Karpas-422 (cell line): ENCODE results near the gene HIP1. TPM values are rescaled to one million over a fixed set of nuclear protein-coding genes. Genes with fewer than 3 reads are reported as not detected.
"Not testable (repeated sequence)": the region's sequence is repeated elsewhere in the genome, so short reads cannot be mapped to it uniquely, and the experiment has no call there.

Experiments
- DNase-seq: peaks from one replicate; pipeline ENCODE4 v3.0.0-alpha.2; 2015
- H2AFZ ChIP-seq: fragments of 200-600 bp; sonication (generic); 2 replicates; pipeline ENCODE4 v1.6.1; 2014; ENCODE audit warnings: antibody characterized with exemption, low read length, mixed read lengths
- H3K27ac ChIP-seq: fragments of 200-600 bp; sonication (generic); 2 replicates; pipeline ENCODE4 v1.5.1; 2014; ENCODE audit warnings: mild to moderate bottlenecking, low read length, moderate library complexity
- H3K27me3 ChIP-seq: fragments of 200-600 bp; sonication (generic); 2 replicates; pipeline ENCODE4 v1.6.1; 2014; ENCODE audit warnings: low read length, mixed read lengths
- H3K36me3 ChIP-seq: fragments of 200-600 bp; sonication (generic); 2 replicates; pipeline ENCODE4 v1.6.1; 2014; ENCODE audit warnings: low read length, mixed read lengths; ENCODE audit not compliant: insufficient read depth
- H3K4me1 ChIP-seq: fragments of 200-600 bp; sonication (generic); 2 replicates; pipeline ENCODE4 v1.6.1; 2014; ENCODE audit warnings: mild to moderate bottlenecking, low read length, mixed read lengths
- H3K4me2 ChIP-seq: fragments of 200-600 bp; sonication (generic); 2 replicates; pipeline ENCODE4 v1.6.1; 2014; ENCODE audit warnings: low read length, low read depth, mild to moderate bottlenecking; ENCODE audit not compliant: poor library complexity, severe bottlenecking
- H3K4me3 ChIP-seq: fragments of 200-600 bp; sonication (generic); 2 replicates; pipeline ENCODE4 v1.5.1; 2014; ENCODE audit warnings: mild to moderate bottlenecking, antibody characterized with exemption, low read length, mixed read lengths
- H3K79me2 ChIP-seq: fragments of 200-600 bp; sonication (generic); 2 replicates; pipeline ENCODE4 v1.6.1; 2014; ENCODE audit warnings: mild to moderate bottlenecking, low read length, mixed read lengths
- H3K9ac ChIP-seq: fragments of 200-600 bp; sonication (generic); 2 replicates; pipeline ENCODE4 v1.6.0; 2014; ENCODE audit warnings: low read length
- H3K9me2 ChIP-seq: fragments of 200-600 bp; sonication (generic), shearing (Covaris generic); replicated peaks from 2 replicates; pipeline ENCODE4 v1.6.0; 2014; ENCODE audit warnings: mild to moderate bottlenecking, low read length, moderate library complexity; ENCODE audit not compliant: insufficient read depth
- H3K9me3 ChIP-seq: fragments of 300-700, 200-600 bp; sonication (generic); 2 replicates; pipeline ENCODE4 v1.6.1; 2014; ENCODE audit warnings: low read length, mixed read lengths
- H4K20me1 ChIP-seq: fragments of 200-600 bp; sonication (generic); 2 replicates; pipeline ENCODE4 v1.6.1; 2014; ENCODE audit warnings: mild to moderate bottlenecking, antibody characterized with exemption, low read length, low read depth; ENCODE audit not compliant: insufficient read depth
- total RNA-seq: library from RNA; depleted of rRNA; stranded (reverse); fragments of >200 nt; shearing (Covaris generic); gene quantifications from 2 replicates; pipeline ENCODE4 v1.2.3, GENCODE V29; 2014; ENCODE audit warnings: low replicate concordance

The HIP1 gene
- total RNA-seq, 1 experiment from 2014 or later = 0.34 TPM

GRCh38 chr7:75734586-75735458 is 3.9 kb downstream of the HIP1 start:
- Histone ChIP-seq H3K4me1 (peaks cover 15% of the 10 kb centered on the region), H4K20me1 (no peaks in the 10 kb centered on the region), H3K4me2 (no peak overlapping the region), H3K9me2 (no peaks in the 10 kb centered on the region), H3K27ac (no peak overlapping the region), H3K9me3 (no peaks in the 10 kb centered on the region), H3K27me3 (no peaks in the 10 kb centered on the region), H3K79me2 (no peaks in the 10 kb centered on the region), H3K4me3 (no peak overlapping the region), H3K36me3 (no peaks in the 10 kb centered on the region), H3K9ac (no peak overlapping the region), H2AFZ (no peak overlapping the region)
- DNase-seq = no peak

DNA sequence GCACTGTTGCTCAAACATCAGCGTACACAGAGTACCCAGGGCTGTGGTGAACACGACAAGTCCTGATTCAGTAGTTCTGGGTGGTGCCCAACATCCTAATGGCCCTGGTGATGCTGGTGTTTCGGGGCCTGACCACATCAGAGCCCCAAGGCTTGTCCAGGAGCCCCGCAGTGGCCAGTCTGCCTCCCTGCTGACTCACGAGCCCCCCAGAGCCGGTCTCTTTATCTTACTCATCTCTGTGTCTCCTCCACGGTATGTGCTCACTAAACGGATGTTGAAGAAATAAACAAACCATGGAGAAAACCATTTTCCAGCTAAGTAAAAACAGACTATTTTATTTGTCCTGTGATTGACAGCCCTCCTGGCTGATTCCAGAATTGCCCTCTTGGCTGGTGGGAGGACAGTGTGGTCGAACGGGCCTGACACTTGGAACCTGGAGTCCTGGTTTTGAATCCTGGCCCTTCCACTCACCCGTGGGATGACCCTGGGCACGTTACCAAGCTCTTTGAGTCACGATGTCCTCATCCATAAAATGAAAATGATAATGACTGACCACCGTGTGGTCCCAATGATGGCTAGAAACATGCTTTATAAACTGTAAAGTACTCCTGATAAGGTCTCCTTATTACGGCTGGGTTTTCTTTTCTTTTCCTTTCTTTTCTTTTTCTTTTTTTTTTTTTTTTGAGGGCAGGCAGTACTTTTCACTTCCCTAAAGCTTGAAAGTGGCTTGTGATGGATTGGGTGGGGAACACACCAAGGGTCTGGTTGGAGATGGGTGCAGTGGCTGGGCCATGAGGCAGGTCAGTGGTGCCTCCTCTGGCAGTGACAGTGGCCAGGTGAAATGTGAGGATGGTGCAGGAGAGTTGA is 5.7 kb downstream of the HIP1 start:
- Histone ChIP-seq H3K36me3 (no peaks in the 10 kb centered on the region), H3K9me3 (no peaks in the 10 kb centered on the region), H3K4me1 (peaks cover 2% of the 10 kb centered on the region; the same call in 1 of the 2 replicates), H2AFZ (no peak overlapping the region), H3K79me2 (no peaks in the 10 kb centered on the region), H3K9ac (no peak overlapping the region), H3K4me2 (no peak overlapping the region), H3K27me3 (no peaks in the 10 kb centered on the region), H3K4me3 (no peak overlapping the region), H3K27ac (no peak overlapping the region), H4K20me1 (no peaks in the 10 kb centered on the region), H3K9me2 (no peaks in the 10 kb centered on the region)
- no peak for DNase-seq

- Histone ChIP-seq H3K36me3 (no peaks in the 10 kb centered on the region), H3K9ac (no peak overlapping the region), H3K27ac (no peak overlapping the region), H3K27me3 (no peaks in the 10 kb centered on the region), H3K4me1 (no peaks in the 10 kb centered on the region), H3K9me3 (no peaks in the 10 kb centered on the region), H4K20me1 (no peaks in the 10 kb centered on the region), H3K4me3 (no peak overlapping the region), H3K4me2 (no peak overlapping the region), H3K79me2 (no peaks in the 10 kb centered on the region), H3K9me2 (no peaks in the 10 kb centered on the region), H2AFZ (no peak overlapping the region)
- DNase-seq = no peak
Measured at GRCh38 chr7:75732016-75732521, 6.7 kb downstream of the HIP1 start.

- Histone ChIP-seq H3K4me3 (no peak overlapping the region), H3K4me1 (no peaks in the 10 kb centered on the region), H3K9ac (no peak overlapping the region), H3K27me3 (no peaks in the 10 kb centered on the region), H3K79me2 (no peaks in the 10 kb centered on the region), H3K27ac (no peak overlapping the region), H3K9me2 (no peaks in the 10 kb centered on the region), H2AFZ (no peak overlapping the region), H4K20me1 (no peaks in the 10 kb centered on the region), H3K36me3 (no peaks in the 10 kb centered on the region), H3K4me2 (no peak overlapping the region), H3K9me3 (no peaks in the 10 kb centered on the region)
- no peak for DNase-seq
Measured at GRCh38 chr7:75729851-75730274, 8.9 kb downstream of the HIP1 start.

DNA sequence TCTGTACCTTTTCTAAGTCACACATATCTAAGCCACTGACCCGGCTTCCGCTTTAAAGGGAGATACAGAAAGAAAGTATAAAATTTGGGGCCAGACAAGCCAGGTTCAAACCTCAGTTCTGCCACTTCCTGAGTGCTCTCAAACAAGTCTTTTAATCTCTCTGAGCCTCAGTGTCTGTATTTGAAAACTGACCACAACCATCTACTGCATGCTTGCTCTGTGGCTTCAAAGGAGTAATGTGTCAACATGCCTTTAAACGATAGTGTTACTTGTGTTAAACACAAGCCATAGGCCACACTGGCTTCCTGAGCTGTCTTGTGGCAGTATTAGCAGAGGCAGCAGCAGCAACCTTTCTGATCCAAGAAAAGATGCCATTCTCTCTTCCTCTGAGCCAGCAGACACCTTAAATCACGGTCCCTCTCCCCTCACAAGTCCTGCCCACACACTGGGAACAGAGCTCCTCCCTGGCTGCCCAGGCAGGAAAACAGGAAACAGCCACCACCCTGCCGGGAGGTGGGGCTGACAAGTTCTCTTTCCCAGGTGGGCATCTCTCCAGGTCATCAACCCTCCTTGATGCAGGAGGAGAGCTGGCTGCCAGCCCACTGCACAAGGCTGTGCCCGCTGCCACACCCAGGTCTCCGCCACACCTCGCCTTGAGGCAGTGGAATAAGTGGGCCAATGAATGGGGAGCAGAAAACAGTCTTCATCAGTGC is 10.7 kb downstream of the HIP1 start:
- Histone ChIP-seq H3K4me1 (no peaks in the 10 kb centered on the region), H3K9ac (no peak overlapping the region), H3K4me2 (no peak overlapping the region), H3K27ac (no peak overlapping the region), H3K79me2 (no peaks in the 10 kb centered on the region), H3K9me3 (no peaks in the 10 kb centered on the region), H3K36me3 (no peaks in the 10 kb centered on the region), H3K4me3 (no peak overlapping the region), H3K9me2 (no peaks in the 10 kb centered on the region), H4K20me1 (no peaks in the 10 kb centered on the region), H3K27me3 (no peaks in the 10 kb centered on the region), H2AFZ (no peak overlapping the region)
- DNase-seq = no peak

DNA sequence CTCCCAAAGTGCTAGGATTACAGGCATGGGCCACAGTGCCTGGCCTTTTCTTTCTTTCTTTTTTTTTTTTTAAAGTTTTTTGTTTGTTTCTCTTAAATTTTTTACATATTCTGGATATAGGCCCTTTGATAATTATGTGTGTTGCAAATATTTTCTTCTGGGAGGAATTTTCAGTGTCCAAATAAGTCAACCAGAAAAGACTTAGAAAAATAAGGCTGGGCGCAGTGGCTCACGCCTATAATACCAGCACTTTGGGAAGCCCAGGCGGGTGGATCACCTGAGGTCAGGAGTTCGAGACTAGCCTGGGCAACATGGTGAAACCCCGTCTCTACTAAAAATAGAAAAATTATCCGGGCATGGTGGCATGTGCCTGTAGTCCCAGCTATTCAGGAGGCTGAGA is 11.4 kb downstream of the HIP1 start:
- not testable (repeated sequence) for H3K27me3 ChIP-seq, H3K27ac ChIP-seq, H3K9ac ChIP-seq, H2AFZ ChIP-seq, H4K20me1 ChIP-seq, H3K79me2 ChIP-seq, H3K9me3 ChIP-seq, H3K36me3 ChIP-seq, H3K4me3 ChIP-seq, H3K9me2 ChIP-seq, DNase-seq, H3K4me1 ChIP-seq, H3K4me2 ChIP-seq

- Histone ChIP-seq H3K79me2 (no peaks in the 10 kb centered on the region), H3K4me3 (no peak overlapping the region), H3K27ac (no peak overlapping the region), H3K27me3 (no peaks in the 10 kb centered on the region), H2AFZ (no peak overlapping the region), H3K4me1 (no peaks in the 10 kb centered on the region), H4K20me1 (no peaks in the 10 kb centered on the region), H3K9ac (no peak overlapping the region), H3K4me2 (no peak overlapping the region), H3K9me2 (no peaks in the 10 kb centered on the region), H3K9me3 (no peaks in the 10 kb centered on the region), H3K36me3 (no peaks in the 10 kb centered on the region)
- DNase-seq = no peak
Measured at GRCh38 chr7:75725306-75725705, 13.4 kb downstream of the HIP1 start.

DNA sequence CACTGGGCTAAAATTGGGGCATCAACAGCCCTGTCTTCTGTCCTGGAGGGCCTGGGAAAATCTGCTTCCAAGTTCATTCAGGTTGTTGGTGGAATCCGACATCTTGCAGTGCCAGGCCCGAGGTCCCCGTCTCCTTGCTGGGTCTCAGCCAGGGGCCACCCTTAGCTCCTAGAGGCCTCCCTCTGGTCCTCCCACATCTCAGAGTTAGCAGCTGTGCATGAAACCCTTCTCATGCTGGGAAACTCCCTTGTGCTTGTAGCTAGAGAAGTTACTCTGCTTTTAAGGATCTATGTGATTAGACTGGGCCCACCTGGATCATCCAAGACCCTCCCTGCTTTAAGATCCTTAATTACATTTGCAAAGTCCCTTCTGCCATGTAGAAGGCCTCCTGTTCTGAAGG is 15.3 kb downstream of the HIP1 start:
- no peak for DNase-seq
- no peaks in the 10 kb centered on the region for H3K4me1 ChIP-seq

More for the DNA sequence above, 15.3 kb downstream of the HIP1 start:
- no peaks in the 10 kb centered on the region for H3K79me2 ChIP-seq
- H3K27ac ChIP-seq = no peak overlapping the region
- no peaks in the 10 kb centered on the region for H3K36me3 ChIP-seq
- H3K9me3 ChIP-seq = no peaks in the 10 kb centered on the region
- no peaks in the 10 kb centered on the region for H3K9me2 ChIP-seq
- no peaks in the 10 kb centered on the region for H4K20me1 ChIP-seq
- no peak overlapping the region for H3K4me2 ChIP-seq
- H3K9ac ChIP-seq = no peak overlapping the region
- no peaks in the 10 kb centered on the region for H3K27me3 ChIP-seq
- H3K4me3 ChIP-seq = no peak overlapping the region
- no peak overlapping the region for H2AFZ ChIP-seq
